ENCODE measurements around the gene ATP6V1E1. TPM values are rescaled to one million over a fixed set of nuclear protein-coding genes. Genes with fewer than 3 reads are reported as not detected.

ATP6V1E1 gene
- total RNA-seq, 1 experiment from 2014 or later: 89.2 TPM

DNA sequence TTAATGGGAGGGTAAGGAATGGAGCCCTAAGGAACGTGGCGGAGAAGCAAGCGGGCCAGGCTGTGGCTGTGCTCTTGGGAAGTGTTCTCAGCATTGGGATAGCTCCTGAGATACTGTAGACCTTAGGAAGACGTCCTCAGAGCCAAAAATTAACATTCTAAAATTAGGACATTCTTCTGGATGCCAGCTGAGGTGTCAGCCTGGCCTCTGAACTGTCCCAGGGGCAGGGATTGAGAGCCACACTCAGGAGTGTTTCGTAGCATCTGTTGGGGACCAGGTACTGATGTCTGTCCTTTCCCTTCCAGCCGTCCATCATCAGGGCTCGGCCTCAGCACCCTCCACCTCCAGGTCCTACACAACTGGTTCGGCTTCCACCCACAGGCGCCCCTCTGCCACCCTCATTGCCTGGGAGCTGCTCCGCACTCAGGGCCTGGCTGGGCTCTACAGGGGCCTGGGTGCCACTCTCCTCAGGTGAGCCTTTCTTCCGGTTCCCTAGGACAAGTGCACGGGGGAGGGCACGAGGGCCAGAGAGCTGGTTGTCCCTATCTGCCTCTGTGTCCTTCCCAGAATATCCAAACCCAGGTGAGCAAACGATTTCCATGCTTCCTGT lies 41.6 kb downstream of the ATP6V1E1 start:
- no peak overlapping the region for H2BK12ac ChIP-seq (ENCODE audit: insufficient read length, low read depth, low read length)
- no peaks in the 10 kb centered on the region for H3K27me3 Mint-ChIP-seq (ENCODE audit: low read depth)
- no peak overlapping the region for H4K5ac ChIP-seq (ENCODE audit: insufficient read length, low read depth, low read length)
- H2BK5ac ChIP-seq (ENCODE audit: insufficient read length, low read length): no peak overlapping the region
- no peaks in the 10 kb centered on the region for H3K4me1 ChIP-seq (ENCODE audit: insufficient read depth, low read length)
- H2AFZ ChIP-seq (ENCODE audit: low read length): no peak overlapping the region
- no peak overlapping the region for H3K18ac ChIP-seq (ENCODE audit: insufficient read length, low read depth, low read length)
- H3K4me3 Mint-ChIP-seq: no peak overlapping the region
- no peak overlapping the region for H3K4me2 ChIP-seq (ENCODE audit: insufficient read depth, insufficient read length, low read length)
- H4K20me1 ChIP-seq (ENCODE audit: control insufficient read depth, insufficient read depth, insufficient read length): no peaks in the 10 kb centered on the region
- no peaks in the 10 kb centered on the region for H3K9me3 Mint-ChIP-seq
- H3K79me1 ChIP-seq (ENCODE audit: insufficient read depth, low read depth, low read length, poor library complexity, severe bottlenecking): no peaks in the 10 kb centered on the region
- H3K79me2 ChIP-seq (ENCODE audit: insufficient read depth, low read length): no peaks in the 10 kb centered on the region
- no peaks in the 10 kb centered on the region for H3K27me3 ChIP-seq (ENCODE audit: insufficient read depth, low read length)
- H3K23ac ChIP-seq (ENCODE audit: insufficient read length, low read depth, low read length): no peak overlapping the region
- no peak for DNase-seq
- no peak overlapping the region for H3K14ac ChIP-seq (ENCODE audit: insufficient read depth, low read length)
- H3K23me2 ChIP-seq (ENCODE audit: insufficient read length, low read depth, low read length, poor library complexity, severe bottlenecking): no peaks in the 10 kb centered on the region
- no peak overlapping the region; a peak in 1 of 7 replicates for H3K27ac Mint-ChIP-seq
- H3K4me1 Mint-ChIP-seq: peaks cover 0 to 2% of the 10 kb centered on the region in 2 experiments; a peak in 1 of 4 replicates
- no peaks in the 10 kb centered on the region for H3K9me3 ChIP-seq (ENCODE audit: control insufficient read depth, low read depth, low read length)
- no CpG with 5 or more reads among the region's 14 CpGs for WGBS (ENCODE audit: extremely low coverage, insufficient read length, low lambda C conversion rate)
- no peak overlapping the region for H3K56ac ChIP-seq (ENCODE audit: insufficient read length, low read depth, low read length)
- TF ChIP-seq, protein P1, sequence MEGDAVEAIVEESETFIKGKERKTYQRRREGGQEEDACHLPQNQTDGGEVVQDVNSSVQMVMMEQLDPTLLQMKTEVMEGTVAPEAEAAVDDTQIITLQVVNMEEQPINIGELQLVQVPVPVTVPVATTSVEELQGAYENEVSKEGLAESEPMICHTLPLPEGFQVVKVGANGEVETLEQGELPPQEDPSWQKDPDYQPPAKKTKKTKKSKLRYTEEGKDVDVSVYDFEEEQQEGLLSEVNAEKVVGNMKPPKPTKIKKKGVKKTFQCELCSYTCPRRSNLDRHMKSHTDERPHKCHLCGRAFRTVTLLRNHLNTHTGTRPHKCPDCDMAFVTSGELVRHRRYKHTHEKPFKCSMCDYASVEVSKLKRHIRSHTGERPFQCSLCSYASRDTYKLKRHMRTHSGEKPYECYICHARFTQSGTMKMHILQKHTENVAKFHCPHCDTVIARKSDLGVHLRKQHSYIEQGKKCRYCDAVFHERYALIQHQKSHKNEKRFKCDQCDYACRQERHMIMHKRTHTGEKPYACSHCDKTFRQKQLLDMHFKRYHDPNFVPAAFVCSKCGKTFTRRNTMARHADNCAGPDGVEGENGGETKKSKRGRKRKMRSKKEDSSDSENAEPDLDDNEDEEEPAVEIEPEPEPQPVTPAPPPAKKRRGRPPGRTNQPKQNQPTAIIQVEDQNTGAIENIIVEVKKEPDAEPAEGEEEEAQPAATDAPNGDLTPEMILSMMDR (conservative IDR thresholded peaks at IDR 0.05): no peak
- no peak overlapping the region for H4K8ac ChIP-seq (replicated peaks; ENCODE audit: insufficient read length, low read depth, low read length)
- no peak overlapping the region for H3K4ac ChIP-seq (ENCODE audit: low read depth, low read length)
- H2BK20ac ChIP-seq (ENCODE audit: low read depth, low read length, poor library complexity, severe bottlenecking): no peak overlapping the region
- H3K36me3 Mint-ChIP-seq (ENCODE audit: insufficient read depth in 1 of 3, low read depth in 3 of 3): peaks cover 10 to 23% (median 14%) of the 10 kb centered on the region in 3 experiments; a peak in 6 of 7 replicates
- H3K27ac ChIP-seq (ENCODE audit: insufficient read length, low read depth, low read length): no peak overlapping the region
- H3T11ph ChIP-seq (ENCODE audit: low read length): no peak overlapping the region
- H2BK120ac ChIP-seq (ENCODE audit: low read depth, low read length, poor library complexity, severe bottlenecking): no peak overlapping the region
- H2BK15ac ChIP-seq (ENCODE audit: low read depth, low read length): no peak overlapping the region
- H3K9ac ChIP-seq (ENCODE audit: extremely low read depth, insufficient read length, low read length): no peak overlapping the region
- no peak overlapping the region for H4K91ac ChIP-seq (ENCODE audit: insufficient read length, low read depth, low read length)
- no peak overlapping the region for H2AK5ac ChIP-seq (ENCODE audit: insufficient read length, low read length)
